HS-5 (cell line): ENCODE measurements around the gene SH3GL3.

Experiments
- DNase-seq: peaks from one replicate; pipeline ENCODE4 v3.0.0-alpha.2; 2012; ENCODE audit warnings: low read depth

SH3GL3 gene

DNA sequence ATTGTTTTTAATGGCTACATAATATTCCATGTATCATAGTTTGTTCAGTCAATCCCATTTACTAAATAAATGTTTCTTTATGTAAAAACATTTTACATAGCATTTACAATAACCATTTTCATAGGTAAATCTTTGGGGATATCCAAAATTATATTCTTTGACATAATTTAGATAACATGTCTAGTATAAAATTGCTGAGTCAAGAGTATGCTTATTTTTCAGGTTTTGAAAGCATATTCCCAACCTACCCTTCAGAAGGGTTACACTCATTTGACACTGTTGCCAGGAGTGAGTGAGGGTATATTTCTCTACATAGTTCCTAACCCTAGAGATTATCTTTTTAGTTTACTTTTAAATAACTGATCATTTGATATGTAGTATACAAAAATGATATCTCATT is 122.2 kb downstream of the SH3GL3 start:
- no peak for DNase-seq

DNA sequence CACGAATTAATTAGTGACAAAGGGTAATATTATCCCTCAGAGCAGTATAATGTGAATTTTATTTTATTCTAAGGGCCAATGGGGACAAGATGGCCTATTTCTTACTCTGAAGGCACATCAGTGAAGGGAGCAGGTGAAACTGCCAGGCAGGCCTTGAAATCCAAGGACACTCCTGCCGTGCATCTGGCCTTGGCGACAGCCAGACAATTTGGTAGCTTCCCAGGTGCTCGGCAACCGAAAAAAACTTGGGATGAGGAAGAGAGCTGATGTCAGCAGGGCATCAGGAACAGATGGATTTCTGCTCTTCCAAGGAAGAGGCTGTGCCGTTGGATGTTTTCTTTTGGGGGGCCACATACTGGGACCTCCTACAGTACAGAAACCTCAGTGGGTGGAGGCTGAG is 123.6 kb downstream of the SH3GL3 start:
- DNase-seq: no peak

DNA sequence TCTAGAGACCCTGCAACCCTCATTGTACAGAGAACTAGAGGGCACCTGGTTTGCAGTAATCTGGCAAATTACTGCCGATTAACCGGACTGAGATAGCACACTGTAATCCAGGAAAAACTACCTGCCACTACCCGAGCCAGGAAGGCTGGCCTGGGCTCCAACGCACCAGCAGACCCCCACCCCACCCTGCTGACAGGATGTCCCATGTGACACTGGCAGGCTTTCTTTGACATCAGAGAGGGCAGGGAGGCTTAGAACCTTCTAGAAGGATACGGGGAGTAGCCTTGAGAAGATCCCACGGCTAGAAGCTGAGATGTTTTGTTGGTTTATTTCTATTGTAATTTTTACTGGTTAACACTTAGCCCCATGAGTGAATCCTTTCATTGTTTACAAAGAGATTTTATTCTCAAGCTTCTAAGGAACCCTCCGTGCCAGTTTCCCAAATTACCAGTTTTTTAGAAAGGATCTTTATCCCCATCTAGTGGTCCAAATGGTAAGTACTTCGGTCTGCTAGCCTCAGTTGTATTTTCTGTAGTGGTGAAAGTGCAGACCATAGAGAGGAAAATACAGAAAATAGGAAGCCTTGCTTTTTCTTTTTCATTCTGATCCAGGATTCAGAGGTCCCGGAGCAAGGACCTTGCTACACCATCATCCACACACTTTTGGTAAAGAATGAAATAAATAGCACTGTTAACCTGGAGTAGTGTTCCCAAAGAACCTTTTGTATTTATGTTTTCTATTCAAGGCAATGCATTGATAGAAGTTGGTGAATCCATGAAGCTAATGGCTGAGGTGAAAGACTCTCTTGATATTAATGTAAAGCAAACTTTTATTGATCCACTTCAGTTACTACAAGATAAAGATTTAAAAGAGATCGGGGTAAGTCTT is 124.9 kb downstream of the SH3GL3 start:
- no peak for DNase-seq

DNA sequence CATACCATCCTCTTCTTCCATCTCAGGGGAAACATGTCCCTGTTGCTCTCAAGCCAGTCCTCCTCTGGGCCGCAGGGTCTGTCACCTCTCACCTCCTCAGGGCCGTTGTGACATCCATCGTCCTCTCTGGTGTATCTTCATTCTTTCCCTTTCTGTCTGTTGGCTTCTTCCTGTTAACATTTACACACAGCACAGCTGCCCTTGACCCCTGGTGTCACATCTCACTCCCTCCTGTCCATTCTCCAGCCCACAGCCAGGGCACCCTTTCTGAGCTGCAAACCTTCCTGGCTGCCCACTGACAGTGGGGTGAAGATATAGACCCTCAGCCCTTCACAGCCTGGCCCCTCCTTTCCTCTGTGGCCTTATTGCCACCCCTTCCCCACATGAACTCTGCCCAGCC is 127.2 kb downstream of the SH3GL3 start:
- DNase-seq: no peak

DNA sequence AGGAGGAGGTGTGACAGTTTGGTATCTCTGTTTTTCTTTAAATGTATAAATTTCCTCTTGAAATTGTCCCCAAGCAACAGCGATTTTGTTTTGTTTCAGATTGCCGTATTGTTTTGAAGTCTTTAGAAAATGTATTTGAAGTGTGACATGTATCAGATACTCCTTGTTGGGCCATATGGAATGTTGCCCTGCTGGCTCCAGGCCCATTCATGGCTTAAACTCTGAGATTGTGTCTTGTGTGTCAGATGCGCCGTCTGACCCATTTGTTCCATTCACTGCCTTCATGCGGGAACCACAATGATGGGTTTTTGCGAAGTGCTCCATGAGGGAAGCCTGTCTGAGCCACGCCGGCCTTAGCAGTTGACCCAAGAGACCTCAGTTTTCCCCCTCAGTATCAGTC is 131.6 kb downstream of the SH3GL3 start:
- DNase-seq: no peak

DNA sequence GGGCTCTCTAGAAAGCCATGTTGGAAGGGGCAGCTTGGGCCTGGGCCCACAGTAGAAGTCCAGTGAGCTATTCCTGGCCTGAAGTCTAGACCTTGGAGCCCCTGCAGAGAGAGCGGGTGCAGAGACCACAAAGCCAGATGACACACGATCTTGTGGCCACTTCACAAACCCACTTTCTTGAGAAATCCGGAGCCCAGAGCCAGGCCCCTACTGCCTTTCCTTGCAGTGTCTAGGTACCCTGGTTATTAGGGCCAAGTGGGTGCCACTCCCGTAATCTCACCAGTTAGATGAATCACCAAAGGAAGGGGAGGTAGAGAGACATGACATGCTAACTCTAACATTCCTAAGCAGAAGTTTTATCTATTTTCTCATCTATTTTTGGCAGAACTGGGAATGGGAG is 134.2 kb downstream of the SH3GL3 start:
- no peak for DNase-seq

DNA sequence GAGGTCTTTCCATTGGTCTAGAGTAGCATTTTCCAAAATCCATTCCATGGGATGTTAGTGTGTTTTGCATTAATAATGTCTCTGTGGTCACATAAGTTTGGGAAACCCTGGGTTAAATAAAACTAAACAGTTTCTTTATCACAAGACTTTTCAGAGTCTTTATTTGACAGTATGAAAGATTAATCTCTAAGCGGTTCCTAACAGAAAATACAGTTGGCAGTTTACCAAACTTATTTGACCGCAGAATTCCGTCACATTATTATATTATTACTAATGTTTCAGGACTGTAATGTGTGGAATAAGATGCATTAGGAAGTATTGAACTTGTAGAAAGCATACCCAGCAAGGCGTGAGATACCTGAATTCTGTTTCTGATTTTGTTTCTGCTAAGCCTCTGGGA is 135.2 kb downstream of the SH3GL3 start:
- no peak for DNase-seq

DNA sequence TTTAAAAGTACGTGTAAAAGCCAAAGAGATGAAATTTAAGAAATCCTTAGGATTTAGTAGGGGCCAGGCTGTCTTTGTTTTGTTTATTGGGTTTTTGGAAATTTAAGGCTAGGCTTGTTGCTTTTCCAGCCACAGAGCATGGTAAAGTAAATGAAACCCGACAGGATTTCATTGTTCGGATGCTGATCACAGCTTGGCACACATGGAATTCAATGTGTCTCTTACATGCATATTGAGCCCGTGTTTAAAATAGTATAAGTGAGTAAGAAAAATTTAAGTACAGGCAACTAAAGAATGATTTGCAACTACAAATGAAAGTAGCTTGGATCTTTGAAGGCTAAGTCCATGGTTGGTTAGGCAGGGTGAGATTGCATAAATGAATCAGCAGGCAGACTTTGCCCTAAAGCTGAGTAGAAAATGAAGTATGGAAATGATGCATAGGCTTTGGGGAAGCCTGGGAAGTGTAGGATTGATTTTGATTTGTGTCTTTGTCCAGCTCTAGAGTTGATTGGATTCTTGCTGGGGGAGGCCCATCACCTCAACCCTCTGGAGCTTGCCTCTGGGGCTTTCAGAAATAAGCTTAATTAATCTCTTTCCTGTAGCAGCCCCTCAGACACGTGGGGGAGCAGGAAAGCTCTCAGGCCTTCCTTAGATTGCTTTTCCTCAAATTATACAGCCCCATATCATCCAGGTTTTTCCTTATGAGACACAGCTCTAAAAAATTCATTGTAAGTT is 138.6 kb downstream of the SH3GL3 start:
- no peak for DNase-seq

DNA sequence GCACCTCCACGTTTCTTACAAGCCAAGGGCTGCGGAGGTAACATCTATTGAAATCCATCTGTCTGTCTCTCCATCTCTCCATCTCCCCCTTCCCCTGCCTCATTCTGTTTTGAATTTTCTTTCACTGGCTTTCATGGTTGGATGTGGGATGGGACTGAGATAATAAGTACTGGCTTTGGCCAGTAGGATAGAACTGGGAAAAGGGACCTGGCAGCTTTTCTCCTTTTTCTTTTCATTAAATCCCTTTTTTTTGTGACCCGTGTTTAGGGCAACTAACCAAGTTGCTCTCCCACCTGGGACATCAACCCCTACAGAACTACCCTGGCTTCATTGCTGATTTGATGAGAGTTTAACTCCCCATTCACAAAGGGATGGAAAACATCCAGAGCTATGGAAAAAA is 139.9 kb downstream of the SH3GL3 start:
- DNase-seq: no peak

DNA sequence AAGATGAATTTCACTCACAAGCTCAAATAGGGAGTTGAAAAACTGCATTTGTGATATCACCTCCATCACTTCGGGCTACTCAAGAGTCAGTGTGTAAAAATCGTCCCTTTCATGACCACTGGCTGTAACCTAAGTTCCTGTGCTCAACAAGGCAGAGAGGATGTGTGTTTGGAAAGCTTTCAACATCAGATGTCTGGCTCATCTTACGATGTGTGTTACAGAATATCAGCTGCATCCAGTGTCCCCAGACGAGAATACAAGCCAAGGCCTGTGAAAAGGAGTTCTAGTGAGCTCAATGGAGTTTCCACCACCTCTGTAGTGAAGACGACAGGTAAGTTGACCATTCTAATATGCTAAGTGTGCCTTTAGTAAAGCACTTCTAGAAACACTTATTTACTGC is 141.3 kb downstream of the SH3GL3 start:
- no peak for DNase-seq

DNA sequence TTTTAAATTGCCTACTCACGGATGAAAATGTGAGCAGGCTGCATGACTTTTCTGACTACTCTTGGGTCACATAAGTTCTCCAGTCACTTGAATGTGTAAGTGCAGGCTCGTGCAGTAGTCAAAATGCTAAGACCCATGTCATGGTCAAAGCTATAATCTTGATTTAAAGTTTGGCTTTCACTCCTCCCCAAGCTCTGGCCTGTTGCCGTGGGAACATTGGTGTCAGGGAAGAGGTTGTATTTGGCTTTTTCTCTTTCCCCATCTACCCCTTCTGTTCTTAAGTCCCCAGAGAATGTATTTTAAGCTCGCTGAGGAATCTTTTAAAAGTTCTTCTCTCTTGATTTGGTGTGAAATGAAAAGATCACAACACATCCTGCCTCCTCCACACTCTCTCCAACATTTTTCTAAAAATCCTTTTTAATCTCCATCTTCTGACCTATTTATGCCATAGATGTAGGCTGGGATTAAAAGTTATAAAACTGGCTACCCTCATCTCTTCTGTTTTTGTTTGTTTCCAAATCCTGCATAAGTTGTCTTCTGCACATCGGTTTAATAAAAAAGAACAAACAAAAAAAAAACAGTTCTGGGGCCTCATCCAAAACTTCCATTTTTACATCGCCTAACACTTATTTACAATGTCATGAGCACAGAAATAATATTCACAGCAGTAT is 145.4 kb downstream of the SH3GL3 start:
- DNase-seq: no peak

DNA sequence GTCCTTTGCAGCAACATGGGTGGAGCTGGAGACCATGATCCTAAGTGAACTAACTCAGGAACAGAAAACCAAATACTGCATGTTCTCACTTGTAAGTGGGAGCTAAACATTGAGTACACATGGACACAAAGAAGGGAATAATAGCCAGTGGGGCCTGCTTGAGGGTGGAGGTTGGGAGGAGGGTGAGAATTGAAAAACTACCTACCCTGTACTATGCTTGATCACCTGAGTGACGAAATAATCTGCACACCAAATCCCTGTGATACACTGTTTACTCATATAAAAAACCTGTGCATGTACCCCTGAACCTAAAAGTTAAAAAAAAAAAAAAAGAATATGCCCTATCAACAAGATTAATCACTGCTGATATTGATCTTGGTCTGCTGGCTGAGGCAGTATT is 148.1 kb downstream of the SH3GL3 start:
- DNase-seq: no peak

DNA sequence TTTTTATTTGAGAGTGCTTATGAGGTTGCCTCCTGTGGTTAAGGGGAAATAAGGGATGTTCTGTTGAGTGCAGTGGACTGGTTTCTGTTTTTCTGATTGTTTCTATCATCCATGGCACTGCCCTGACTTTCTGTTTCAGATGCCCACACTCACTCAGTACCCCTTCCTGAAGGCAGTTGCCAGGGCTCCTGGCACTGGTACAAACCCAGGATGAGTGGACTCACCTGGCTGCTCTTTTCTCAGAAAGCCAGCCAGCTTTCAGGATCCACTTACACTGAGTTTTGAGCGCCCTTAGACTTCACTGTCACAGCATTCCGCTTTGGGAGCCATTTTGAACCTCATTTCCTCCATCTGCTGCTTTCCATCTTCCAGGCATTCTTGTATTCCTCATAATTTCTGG is 150.9 kb downstream of the SH3GL3 start:
- DNase-seq: no peak

DNA sequence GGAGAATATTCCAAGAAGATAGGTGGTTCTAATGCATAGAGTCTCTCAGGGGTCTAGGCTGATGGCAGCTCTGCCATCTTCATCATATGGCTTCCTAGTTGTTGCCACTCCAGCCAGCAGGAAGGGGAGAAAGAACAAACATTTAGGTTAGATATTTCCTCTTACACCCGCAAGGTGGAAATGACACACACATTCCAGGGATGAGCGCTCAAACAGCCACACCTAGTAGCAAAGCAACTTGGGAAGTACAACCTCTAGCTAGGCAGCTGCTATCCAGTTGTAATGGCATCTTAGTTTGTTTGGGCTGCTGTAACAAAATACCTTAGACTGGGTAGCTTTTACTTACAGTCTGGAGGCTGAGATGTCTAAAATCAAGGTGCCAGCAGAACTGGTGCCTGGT is 154.9 kb downstream of the SH3GL3 start:
- peak; percentile 28 for DNase-seq

DNA sequence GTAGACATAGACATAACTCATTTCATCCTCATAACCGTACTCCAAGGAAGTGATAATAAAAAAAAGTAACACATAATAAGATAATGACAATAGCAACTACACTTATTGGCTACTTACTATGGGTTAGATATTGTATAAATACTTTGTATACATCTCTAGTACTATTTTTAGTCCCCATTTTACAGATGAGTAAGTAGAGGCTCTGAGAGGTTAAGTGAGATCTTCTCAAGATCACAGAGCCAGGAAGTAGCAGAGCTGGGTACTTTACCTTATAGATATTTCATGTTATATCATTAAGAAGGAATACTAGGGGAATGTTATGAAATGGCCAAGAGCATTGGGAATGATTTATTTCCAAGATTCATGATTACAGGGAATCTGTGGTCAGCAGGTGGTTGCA is 157.4 kb downstream of the SH3GL3 start:
- no peak for DNase-seq

DNA sequence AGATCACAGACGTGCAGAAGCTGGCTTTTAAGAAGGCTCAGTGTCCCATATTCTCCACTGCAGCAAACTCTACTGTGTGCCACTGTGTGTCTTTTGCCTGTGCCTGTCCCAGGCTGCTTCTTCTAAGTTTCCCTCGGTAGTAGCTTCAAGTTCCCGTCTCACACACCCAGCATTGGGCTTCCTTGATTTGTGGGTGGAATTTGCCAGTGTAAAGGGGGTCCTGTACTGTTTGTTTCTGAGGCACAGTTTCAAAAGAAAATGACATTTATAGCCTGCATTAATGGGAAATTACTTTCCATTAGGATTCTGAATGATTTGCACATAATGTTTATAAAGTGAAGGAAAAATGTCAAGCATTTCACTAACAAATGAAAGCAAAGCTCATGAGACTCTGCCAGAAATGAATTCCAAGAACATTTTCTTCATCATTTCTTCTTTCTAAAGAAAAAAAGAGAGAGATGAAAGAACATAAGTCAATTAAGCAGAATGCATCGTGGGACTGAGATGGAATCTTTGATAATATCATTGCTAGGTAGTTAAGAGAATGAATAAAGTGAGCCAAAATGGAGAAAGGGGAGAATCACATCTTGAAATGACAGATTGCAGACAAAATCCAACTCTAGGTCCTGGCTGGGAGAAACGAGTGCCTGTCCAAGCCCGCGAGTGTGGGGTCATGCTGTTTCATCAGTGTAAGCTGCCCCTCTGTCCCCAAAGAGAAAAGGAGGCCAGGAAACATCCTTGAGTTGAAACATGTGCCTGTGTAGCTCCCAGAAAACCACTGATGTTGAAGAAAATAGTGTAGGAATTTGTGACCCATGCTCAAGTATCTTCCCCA is 158.2 kb downstream of the SH3GL3 start:
- no peak for DNase-seq

DNA sequence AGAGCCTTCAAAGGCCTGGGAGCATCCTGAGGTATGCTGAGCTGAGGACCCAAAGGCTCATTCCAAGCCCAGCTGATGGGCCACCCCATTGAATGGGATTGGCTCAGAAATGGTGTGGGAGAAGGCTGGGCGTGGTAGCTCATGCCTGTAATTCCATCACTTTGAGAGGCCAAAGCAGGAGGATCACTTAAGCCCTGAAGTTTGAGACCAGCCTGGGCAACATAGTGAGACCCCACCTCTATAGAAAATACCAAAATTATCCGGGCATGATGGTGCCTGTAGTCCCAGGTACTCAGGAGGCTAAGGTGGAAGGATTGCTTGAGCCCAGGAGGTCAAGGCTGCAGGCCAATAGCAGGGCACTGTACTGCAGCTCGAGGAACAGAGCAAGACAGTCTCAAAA is 163.0 kb downstream of the SH3GL3 start:
- DNase-seq: no peak

DNA sequence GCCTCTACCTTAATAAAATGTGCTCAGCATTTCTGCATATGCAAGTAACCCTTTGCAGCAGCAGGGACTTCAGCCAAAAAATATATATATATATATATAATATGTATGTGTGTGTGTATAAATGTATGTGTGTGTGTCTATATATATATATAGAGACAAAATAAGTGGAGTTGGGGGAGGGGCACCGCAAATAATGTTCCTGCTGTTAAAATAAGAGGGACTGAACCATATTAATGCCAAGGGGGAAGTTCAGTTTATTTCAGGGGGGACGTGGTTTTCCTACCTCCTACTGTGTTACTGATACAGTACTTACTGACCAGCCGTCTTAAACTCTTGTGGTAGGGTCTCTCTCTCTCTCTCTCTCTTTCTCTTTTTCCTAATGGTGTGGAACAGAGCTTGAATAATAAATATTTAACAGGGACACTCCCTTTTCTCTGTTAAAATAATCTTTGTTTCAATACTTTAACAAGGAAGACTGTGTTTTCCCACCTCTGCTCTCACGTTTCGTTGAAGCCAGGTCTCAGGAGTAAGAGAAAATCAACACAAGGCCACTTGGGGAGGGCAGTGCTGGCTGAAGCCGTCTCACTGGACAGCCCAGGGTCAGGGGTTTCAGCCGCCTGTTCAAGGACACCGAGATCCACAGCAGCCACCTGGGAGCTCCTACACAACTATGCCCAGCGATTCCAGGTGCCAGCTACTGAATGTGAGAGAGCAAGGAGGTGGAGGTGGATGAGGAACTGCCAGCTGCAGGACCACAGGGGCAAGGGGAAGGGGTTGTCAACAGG is 164.0 kb downstream of the SH3GL3 start:
- DNase-seq: no peak

DNA sequence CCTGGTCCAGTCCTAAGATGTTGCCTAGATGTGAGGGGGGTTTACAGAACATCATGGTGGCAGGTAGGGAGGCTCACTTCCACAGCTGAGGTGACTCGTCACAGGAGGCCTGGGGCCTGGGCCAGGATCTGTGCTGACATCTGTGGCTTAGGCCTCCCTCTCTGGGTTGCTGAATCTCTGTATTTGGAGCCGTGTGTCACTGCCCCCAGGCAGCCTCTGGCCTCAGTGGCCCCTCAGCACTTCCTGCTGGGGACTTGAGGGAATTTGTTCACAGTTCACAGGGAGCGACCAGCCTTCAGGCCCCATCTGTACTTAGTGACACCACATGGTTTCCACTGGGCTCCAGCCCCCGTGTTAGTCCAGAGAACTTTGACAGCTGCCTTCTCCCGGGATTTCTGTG is 165.1 kb downstream of the SH3GL3 start:
- DNase-seq: no peak

DNA sequence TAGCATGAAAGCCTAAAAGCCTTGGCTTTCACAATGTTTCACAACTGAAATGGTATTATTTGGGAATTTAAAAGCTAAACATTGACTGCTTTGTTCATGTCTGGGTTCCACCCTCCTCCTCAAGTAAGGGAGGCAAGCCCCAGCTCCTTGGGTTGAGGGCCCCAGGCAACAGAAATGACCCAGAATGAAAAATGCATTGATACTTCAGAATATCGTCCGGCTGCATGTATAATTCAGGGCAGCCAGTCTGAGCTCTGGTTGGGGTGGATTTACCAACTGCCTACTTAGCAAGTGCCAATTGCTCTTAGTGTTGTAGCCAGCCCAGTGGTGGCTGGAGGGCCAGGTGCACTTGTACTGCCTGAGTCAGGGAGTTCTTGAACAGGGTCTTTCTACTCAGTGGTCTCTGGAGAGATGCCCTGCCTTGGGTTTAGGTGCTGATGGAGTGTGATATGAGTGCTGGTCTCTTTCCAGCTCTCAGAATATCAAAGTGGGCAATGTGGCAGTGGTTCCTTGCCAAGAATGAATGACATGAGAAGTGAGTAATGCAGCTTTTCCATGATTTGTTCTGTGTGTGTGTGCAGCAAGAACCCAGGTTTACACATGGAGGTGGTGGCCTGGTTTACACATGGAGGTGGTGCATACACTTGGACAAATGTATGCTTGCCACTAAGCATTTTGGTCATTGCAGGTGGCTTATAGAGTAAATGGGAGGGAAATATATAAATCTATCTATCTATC is 165.9 kb downstream of the SH3GL3 start:
- no peak for DNase-seq

DNA sequence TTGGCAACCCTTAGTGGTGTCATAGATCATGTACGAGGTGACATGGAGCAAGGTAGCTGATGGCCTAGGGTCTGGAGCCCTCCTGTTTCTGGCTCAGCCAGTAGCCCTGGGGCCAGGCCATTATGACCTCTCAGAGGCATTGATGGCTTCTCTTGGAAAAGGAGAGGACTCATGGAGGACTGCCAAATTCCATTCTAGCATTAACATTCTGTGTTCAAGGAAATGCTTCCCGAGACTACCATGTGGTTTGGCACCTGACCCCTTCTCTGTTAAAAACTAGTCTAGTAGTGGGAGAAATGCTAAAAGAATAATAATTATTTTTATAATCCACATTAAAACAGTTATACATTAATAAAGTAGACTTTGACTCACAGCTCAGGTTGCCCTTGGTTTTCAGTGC is 166.6 kb downstream of the SH3GL3 start:
- no peak for DNase-seq
